HG03064 (cell line): ENCODE measurements around the gene SMTN.
A peak's percentile ranks its signal among the peaks of the same experiment; 100 is the strongest.
"Not testable (repeated sequence)": the region's sequence is repeated elsewhere in the genome, so short reads cannot be mapped to it uniquely, and the experiment has no call there.

Source experiments
- ATAC-seq: cut with Tn5 transposase; IDR thresholded peaks from one replicate; pipeline ENCODE4 v1.9.1; 2021; ENCODE audit warnings: low read depth; ENCODE audit not compliant: unreplicated experiment

SMTN gene

DNA sequence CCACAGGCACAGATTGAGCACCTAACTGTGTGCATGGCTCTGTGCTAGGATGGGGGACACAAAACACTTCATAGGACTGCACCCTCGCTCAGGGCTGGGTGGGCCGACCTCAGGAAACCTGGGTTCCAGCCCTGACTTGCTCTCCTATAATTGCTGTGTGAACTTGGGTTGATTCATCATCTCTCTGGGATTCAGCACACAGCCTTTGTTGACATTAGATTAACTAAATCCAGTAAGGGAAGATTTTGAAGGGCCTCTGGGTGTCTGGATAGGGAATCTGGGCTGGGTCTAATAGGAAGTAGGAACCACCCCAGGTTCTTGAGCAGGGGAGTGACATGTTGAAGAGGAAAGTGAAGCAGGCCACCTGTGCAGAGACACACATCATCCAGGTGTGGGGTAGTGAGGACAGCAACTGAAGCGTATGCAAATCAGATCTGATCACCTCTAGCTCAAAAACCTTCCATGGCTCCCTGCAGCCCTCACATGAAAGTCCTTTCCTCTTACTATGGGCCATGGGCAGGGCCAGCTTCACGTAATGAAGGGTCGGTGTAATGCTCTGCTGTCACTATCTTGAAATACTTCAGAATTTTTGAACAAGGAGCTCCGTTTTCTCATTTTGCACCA is 11.3 kb upstream of the SMTN start:
- ATAC-seq = not testable (repeated sequence)

DNA sequence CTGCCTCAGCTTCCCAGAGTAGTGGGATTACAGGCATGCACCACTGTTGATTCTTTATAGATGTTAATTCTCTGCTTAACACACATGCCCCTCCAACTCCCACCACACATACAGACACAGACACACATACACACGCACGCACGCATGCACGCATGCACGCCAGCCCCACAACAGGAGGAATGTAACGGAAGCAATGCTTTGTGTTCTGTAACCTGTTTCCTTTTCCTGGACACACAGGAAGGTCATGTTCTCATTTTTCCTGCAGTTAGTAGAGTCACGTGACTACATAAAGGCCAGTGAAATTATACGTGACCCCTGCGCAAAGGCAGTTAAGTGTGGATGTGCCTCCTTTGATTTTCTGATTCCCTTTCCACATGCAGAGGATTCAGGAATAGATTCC is 8.0 kb upstream of the SMTN start:
- not testable (repeated sequence) for ATAC-seq

DNA sequence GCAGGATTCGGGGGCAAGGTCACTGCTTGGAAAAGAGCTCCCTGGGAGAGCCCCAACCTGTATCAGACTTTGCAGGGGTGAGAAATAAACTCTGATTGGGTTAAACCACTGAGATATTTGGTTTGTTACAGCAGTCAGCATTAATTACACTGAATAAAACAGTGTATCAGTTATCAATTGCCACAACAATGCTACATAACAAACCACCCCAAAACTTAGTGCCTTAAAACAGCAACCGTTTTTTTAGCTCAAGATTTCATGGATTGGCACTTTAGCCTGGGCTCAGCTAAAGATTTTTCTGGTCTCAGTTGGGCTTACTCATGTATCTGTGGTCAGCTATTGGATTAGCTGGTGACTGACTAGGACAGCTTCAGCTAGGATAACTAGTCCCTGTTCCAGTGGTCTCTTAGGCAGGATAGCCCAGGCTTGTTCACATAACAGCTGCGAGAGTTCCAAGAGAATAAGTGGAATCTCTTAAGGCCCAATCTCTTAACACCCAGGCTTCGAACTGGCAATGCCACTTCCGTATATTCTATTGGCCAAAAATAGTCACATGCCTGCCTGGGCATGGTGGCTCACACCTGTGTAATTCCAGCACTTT is 7.5 kb upstream of the SMTN start:
- not testable (repeated sequence) for ATAC-seq

DNA sequence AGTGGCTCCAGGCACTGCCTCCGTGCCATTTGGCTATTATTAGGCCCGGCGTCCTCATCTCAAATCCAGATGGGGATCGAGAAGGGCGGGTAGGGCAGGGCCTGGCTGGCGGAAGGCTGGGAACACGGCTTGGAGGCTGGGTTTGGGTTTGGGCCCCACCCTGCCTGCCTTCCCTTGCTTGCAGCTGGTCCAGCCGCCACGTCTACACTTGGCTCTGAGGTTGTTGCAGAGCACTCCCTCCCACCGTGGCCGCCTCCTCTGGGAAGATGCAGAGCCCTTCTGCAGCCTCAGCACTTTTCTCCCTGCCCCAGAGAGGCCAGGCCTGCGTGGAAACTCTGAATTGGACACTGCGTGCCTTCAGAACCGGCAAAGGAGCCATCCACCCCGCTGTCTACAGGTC is 5.2 kb upstream of the SMTN start:
- no peak for ATAC-seq

DNA sequence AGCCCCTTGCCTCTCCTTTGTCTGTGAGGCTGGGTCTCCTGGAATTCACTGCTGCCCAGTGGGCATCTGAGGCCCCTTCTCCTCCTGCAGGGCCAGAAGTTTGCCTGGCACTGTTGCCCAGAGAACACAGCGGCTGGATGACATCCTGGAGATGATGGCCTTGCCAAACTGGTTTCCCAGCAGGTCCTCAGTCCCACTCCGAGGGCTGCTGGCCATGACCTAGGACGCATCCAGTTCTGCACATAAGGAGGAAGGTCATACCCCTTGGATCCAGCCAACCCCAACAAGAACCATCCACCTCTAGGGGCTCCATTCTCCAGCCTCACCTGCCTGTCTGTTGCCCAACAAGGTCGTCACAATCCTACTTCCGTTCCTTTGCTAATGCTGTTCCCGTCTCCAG is 3.4 kb upstream of the SMTN start:
- ATAC-seq = no peak

DNA sequence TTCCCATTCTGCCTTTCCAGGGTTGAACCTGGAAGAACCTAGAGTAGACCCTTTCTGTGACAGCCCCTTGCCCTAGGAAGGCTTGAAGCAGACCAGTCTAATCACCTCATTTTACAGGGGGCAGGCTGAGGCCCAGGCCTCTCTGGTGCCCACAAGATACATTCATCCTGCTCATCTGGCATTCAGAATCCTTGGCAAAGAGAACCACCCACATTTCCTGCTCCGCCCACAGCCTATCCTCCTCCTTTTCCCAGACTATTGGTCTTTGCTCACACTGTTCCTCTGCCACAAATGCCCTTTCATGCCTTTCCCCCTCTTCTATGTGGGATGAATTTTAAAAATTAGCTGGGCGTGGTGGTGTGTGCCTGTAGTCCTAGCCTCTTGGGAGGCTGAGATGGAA is 2.7 kb upstream of the SMTN start:
- not testable (repeated sequence) for ATAC-seq

DNA sequence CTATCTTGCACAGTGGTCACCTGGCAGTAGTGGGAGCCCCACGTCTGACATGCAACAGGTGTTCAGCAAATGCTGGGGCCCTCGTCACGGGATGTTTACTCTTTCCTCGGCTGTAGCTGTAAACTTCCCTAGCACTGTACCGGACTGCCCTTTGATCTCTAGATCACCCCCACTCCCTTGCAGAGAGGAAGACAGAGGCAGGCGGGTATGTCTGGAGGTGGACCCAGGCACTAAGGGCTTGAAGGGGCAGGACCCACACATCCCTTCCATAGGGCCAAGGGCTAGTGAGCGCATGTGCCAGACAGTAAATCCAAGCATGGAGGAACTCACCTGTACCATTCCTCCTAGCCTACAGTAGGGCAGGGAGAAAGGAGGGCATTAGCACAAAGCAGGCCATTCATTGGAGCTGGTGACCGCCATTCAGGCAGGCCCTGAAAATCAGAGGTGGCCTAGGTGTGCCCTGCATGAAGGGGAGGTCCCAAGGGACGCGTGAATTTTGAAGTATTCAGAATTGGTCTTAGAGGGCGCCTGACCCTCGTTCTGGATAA is 1.9 kb upstream of the SMTN start:
- ATAC-seq = no peak

DNA sequence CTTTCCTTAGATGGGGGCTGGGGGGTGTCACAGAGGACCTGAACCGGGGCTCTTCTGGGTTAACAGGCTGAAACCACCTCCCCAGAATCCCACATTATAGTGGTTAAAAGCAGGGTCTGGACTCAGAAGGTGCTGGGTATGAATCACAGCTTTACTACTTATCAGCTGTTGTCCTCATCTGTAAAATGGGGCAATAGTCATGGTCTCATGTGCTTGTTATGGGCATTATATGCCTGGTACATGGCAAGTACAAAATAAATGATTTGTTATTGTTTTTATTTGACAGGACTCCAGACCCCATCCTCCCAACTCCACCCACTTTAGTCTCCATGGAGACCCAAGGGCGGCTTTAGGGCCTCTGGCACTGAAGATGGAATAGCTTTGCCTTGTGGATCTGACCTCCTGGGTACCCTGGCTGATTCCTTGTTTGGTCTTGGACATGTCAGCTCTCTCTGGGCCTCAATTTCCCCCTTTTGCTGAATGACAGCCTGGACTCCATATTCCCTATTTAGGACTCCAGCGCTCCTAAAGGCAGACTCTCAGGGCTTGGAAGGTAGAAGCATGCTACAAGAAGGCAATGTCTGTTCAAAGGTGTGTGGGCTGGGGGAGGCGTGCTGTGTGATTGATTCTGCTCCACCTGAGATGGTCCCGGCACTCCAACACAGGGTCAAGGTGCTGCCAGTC is 812 bp upstream of the SMTN start:
- ATAC-seq = no peak

DNA sequence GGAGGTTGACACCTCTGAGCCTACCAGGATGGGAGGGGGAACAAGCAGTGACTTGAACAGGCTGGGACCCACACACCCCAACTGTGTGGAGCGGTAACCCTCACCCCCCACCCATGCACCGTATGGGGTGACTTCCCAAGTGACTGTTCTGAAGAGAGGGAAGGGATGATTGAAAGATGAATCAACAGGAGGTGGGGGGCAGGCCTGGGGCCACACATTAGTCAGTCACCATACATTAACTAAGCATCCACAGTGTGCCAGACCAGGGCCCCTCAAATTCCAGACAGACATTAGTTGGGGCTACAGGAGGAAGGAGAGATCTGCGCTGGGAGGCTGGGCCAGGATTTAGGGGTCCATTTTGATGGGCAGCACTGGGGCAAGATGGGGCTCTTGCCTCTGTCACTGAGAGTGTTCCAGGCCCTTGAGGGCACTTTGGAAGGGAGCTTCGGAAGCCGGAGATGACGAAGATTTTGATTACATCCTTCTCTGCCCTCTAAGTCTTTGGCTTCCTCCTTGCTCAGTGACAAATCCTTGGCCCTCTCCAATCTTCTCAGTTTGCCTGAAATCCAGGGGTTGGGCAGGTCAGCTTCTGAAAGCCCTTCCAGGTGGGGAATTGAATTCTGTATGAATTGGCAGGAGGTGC is 966 bp downstream of the SMTN start:
- ATAC-seq = no peak

DNA sequence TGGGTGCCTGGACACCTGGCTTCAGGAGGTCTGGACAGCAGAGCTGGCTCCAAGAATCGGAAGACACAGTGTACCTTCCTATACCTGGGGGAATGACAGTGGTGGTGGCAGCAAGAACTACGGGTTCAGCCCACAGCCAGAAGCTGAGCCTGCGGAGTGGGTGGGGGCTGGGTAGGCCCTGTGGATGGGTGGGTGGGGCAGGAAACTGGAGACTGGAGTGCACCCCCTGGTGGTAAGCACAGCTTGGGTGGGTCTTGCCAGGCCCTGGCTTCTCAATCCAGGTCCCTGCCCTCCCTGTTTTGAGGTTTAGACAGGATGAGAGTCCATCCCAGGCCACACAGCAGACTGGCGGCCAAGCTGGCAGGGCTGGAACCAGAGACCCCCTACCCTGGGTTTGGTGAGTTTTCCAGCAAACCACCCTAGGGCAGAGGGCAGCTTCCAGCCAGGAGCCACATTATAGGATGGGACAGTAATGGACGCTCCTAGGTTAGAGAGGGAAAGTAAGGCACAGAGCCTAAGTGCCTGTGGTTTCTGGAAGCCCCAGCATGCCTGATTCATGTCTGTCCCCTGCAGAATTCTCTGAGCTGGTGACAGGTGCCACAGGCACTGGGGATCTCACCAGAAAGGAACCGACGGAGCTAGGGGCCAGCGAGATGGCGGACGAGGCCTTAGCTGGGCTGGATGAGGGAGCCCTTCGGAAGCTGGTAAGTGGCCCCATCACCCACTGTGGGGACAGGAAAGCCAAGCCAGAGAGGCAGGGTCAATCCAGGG is 1.7 kb downstream of the SMTN start:
- no peak for ATAC-seq

DNA sequence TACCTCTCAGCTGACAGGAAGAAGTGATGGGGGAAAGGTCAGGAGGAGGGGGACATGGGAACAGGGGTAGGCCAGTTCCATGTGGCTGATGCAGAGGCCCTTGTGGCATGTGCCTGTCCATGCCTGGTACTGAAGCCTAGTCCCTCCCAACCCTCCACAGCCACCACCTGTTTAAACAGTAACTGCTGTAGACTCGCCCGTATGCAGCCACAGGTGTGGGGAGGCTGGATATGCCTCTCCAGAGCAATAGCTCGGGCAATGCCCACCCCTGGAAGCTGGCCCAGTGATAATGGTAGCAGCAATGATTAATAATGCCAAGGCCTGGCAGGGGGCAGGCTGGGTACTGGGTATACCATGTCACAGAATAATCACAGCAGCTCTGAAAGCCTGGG is 2.3 kb downstream of the SMTN start:
- no peak for ATAC-seq

DNA sequence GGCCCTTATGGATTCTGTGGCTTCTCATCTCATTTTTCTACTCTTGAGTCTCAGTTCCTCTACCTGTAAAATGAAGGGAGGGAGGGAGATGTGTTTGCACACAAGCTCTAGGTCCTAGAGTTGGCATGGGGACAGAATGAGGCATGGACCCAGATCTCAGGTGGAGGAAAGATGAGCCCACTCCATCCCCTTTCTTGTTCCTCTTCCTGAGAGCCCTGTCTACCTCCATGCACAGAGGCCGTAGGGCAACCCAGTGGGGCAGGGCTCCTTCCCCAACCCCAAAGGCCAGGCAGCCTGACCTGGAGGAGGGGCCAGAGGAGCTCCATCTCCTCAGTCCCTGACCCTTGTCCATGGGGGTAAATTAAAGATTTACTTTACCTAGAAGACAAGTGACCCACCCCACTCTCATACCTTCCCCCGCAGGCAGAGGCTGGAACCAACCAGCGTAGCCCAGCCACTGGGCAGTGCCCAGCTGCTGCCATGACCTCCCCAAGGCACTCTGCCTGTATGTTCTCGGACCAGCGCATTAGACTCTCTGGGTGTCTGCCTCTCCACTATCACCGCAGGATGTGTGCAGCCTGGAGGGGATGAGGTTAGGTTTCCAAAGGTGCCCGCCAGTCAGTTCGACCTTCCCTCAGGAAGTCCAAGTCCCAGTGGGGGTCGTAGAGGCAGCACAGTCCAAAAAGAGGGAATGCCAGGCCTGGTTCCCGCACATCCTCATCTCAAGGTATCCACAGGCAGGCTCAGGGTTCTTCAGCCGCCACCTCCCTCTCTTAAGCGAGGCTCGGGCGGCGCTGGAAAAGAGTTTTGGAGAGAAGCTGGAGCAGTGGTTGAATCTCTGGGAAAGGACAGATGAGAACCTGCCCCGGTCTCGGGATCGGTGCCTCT is 3.0 kb downstream of the SMTN start:
- ATAC-seq = no peak

DNA sequence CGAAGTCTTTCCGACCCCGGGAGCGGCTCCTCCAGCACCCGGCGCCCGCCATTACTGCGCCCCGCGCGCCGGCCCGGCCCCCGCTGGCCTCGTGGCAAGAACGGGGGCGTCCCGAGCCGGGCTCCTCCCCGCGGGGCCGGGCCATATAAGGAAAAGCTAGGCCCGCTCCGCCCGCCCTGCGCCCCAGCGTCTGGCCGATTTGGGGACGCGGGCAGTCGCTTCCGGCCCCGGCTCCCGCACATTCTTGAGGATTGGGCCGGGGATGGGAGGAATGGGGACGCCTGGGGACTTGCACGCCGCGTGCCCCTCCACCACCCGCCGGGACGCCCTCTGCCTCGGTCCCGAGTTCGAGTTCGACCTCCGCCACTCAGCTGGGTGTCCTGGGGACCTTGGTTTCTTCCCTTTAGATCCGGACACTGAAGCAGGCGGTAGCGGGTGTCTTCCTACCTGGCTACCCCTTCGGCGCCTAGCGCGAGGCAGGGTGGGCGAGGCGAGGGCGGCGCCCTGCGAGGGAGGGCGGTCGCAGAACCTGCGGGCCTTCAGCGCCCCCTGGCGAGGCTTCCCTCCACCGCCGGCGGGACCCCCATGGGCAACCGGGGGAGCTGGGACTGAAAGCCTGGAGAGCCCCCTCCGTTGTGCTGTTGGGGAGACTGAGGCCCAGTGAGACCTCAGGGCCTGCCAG is 3.8 kb downstream of the SMTN start:
- ATAC-seq = peak; percentile 57

DNA sequence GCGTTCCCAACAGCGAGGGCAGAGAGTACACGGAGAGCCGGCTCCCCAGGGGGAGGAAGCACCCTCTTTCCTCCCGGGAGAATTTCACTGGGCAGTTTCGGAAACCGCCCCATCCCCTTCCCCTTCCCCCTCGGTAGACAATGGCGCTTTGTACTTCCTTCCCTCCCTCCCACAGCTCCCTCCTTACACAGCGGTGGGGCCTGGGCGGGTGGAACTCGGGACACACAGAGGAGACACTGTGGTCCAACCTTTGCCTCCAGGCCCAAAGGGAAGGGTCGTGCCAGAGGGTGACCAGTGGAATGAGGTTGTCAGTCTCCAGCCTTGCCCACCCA is 4.3 kb downstream of the SMTN start:
- ATAC-seq = no peak

DNA sequence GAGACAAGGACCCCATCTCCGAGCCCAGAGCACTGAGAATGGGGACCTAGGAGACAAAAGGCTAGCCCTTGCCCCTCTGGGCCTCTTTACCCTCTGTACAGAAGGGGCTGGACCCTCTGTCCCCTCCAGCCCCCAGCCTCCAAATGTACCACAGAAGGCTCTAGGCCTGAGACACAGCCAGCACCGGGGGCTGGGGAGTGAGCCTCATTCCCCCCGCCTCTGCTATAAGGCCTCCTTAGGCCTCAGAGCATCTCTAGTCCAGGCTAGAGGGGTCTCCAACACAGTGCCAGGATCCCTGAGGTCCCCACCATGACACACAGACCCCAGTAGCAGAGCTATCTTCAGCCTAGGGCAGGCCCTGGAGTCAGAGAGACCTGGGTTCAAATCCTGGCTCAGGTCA is 4.8 kb downstream of the SMTN start:
- no peak for ATAC-seq

DNA sequence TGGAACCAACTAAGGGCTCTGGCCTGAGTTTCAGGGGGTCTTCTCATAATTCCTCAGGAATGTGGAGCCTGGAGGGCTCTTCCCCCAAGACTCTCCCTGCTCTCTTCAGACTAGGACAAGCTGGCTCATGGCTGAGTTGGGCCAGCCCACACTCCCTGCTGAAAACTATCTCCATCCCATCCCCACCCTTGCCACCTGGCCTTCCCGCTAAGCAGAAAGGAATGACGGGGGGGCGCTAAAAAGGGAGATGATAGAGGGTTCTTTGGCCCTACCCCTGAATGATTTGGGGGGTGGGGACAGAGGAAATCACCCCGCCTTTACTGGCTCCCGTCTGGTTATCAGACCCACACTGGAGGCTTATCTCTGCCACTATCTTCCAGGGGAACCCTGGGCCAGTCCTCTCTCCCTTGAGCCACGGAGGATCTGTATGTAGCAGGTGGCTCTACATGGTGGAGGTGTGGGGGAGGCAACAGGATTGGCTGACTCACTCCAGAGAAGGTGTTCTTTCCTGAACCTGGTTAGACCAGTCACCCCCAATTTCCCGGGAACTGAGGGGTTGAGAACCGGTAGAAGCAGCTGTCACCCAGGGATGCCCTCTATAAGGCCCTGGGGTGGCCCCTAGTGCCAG is 5.7 kb downstream of the SMTN start:
- no peak for ATAC-seq

DNA sequence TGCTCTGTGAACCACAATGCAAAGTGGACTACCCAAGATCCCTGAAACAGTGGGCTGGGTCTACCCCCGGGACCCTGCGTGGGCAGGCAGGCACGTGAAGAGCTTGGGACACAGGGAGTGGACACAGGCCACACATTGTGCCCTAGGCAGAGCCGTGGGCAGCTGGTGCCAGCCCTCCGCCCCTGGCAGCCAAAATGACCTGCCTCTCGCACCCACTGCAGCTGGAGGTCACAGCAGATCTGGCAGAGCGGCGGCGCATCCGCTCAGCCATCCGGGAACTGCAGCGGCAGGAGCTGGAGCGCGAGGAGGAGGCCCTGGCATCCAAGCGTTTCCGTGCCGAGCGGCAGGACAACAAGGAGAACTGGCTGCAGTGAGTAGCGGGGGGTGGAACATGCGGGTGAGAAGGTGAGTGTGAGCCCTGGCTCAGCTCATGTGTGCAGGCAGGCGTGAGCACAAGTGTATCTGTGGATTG is 6.7 kb downstream of the SMTN start:
- no peak for ATAC-seq

DNA sequence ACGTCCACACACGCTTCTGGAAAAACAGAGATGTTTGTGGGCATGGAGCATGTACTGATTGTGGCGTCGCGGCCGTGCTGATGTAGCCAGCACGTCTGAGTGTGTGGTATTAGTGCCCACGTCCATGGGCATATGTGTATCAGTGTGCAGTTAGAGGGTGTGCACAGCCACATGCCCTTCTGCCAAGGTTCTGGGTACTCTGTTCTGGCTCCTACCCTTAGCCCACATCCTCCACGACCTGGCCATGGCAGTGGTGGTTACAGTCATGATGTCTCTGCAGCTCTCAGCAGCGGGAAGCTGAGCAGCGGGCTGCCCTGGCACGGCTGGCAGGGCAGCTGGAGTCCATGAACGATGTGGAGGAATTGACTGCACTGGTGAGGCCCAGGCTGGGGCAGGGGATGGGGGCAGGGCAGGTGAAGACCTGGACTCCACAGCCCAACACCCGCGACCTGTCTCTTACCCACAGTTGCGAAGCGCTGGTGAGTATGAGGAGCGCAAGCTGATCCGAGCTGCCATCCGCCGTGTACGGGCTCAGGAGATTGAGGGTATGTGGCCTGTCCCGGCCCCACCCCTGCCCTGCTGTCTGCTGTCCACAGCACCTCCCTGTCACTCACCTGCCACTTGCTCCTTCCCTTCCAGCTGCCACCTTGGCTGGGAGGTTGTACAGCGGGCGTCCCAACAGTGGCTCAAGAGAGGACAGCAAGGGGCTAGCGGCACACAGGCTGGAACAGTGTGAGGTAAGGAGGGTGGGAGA is 7.3 kb downstream of the SMTN start:
- ATAC-seq = no peak
